CD4-positive, alpha-beta T cell treated with Interleukin-17A for 1 hour (primary cell): ENCODE results near the gene CCBE1.

Source experiments
- DNase-seq: peaks from one replicate; pipeline ENCODE4 v3.0.0-alpha.2; 2020

The CCBE1 gene

GRCh38 chr18:59381949-59382348, 315.3 kb downstream of the CCBE1 start:
- DNase-seq, result no peak
